ENCODE measurements around the gene GATA1. TPM values are rescaled to one million over a fixed set of nuclear protein-coding genes. Genes with fewer than 3 reads are reported as not detected.
A peak's percentile ranks its signal among the peaks of the same experiment; 100 is the strongest.

The GATA1 gene
- total and polyA plus RNA-seq, 10 of the 15 experiments (the other 5 are each of a cell fraction or from before 2014, with no cell fraction given) = 0.24 to 0.36 TPM; not detected in 8

DNA sequence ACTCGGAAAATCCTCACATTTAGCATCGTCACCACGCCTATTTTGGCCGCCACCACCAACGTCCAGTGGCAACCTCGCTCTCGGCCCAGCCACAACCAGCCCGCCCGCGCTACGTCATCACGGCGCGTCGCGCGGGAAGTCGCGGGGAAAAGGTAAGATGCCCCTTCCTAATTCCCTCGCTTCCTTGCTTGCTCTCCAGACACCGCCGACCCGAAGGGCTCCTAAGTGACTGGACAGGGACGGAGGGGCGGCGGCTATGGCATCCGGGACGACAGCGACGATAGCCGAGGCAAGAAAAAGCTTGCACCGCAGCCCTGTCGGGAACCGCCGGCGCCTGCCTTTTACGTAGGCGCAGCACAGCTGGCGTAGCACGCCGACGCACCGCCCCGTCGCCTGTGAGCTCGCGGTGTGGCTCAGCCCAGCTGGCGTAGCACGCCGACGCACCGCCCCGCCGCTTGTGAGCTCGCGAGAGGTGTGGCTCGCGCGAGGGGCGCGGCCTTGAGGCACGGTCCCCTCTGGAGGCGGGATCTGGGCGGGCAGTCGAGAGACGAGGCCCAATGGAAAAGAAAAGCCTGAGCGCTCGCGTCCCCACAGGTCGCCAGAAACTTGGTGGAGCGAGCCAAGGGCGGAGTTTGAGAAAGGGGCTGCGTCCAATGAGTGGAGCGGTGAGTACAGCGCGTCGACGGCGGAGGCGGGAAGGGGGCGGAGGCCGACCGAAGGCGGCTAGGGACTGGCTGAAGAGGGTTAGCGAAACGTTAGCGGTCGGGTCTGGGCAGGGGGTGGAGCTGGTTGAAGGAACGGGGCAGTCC is 15.1 kb downstream of the GATA1 start, which contains the start of gene HDAC6 (continued):
- TF ChIP-seq, protein P1, sequence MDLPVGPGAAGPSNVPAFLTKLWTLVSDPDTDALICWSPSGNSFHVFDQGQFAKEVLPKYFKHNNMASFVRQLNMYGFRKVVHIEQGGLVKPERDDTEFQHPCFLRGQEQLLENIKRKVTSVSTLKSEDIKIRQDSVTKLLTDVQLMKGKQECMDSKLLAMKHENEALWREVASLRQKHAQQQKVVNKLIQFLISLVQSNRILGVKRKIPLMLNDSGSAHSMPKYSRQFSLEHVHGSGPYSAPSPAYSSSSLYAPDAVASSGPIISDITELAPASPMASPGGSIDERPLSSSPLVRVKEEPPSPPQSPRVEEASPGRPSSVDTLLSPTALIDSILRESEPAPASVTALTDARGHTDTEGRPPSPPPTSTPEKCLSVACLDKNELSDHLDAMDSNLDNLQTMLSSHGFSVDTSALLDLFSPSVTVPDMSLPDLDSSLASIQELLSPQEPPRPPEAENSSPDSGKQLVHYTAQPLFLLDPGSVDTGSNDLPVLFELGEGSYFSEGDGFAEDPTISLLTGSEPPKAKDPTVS (IDR thresholded peaks at IDR 0.05; ENCODE audit: low read depth, low read length) = no peak
- peak; percentile 79 for TF ChIP-seq SP1 (IDR thresholded peaks at IDR 0.05; ENCODE audit: low read depth, low read length)
- TF ChIP-seq BRCA1 (IDR thresholded peaks at IDR 0.05; ENCODE audit: low read depth, low read length) = peak; percentile 77
- TF ChIP-seq HDAC2 (IDR thresholded peaks at IDR 0.05) = no peak
- TF ChIP-seq ZNF207 (IDR thresholded peaks at IDR 0.05; ENCODE audit: borderline replicate concordance) = peak; percentile 75; the same call in 1 of the 2 replicates
- TF ChIP-seq JUND (IDR thresholded peaks at IDR 0.05; ENCODE audit: low read depth, low read length) = no peak
- TF ChIP-seq, protein P2, sequence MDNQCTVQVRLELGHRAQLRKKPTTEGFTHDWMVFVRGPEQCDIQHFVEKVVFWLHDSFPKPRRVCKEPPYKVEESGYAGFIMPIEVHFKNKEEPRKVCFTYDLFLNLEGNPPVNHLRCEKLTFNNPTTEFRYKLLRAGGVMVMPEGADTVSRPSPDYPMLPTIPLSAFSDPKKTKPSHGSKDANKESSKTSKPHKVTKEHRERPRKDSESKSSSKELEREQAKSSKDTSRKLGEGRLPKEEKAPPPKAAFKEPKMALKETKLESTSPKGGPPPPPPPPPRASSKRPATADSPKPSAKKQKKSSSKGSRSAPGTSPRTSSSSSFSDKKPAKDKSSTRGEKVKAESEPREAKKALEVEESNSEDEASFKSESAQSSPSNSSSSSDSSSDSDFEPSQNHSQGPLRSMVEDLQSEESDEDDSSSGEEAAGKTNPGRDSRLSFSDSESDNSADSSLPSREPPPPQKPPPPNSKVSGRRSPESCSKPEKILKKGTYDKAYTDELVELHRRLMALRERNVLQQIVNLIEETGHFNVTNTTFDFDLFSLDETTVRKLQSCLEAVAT (IDR thresholded peaks at IDR 0.05) = peak; percentile 52; the same call in 1 of the 2 replicates
- TF ChIP-seq CREM (IDR thresholded peaks at IDR 0.05; ENCODE audit: low read depth) = peak; percentile 99
- TF ChIP-seq, protein P3, sequence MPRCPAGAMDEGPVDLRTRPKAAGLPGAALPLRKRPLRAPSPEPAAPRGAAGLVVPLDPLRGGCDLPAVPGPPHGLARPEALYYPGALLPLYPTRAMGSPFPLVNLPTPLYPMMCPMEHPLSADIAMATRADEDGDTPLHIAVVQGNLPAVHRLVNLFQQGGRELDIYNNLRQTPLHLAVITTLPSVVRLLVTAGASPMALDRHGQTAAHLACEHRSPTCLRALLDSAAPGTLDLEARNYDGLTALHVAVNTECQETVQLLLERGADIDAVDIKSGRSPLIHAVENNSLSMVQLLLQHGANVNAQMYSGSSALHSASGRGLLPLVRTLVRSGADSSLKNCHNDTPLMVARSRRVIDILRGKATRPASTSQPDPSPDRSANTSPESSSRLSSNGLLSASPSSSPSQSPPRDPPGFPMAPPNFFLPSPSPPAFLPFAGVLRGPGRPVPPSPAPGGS (IDR thresholded peaks at IDR 0.05; ENCODE audit: borderline replicate concordance, insufficient read depth, low read depth, low read length, poor library complexity, severe bottlenecking) = no peak
- 0 out of 2 replicates have a peak, but pooled peaks have one; percentile 26 for TF ChIP-seq NR2F1 (conservative IDR thresholded peaks at IDR 0.05)
- TF ChIP-seq PAX8 (IDR thresholded peaks at IDR 0.05) = no peak
- TF ChIP-seq, protein P4, sequence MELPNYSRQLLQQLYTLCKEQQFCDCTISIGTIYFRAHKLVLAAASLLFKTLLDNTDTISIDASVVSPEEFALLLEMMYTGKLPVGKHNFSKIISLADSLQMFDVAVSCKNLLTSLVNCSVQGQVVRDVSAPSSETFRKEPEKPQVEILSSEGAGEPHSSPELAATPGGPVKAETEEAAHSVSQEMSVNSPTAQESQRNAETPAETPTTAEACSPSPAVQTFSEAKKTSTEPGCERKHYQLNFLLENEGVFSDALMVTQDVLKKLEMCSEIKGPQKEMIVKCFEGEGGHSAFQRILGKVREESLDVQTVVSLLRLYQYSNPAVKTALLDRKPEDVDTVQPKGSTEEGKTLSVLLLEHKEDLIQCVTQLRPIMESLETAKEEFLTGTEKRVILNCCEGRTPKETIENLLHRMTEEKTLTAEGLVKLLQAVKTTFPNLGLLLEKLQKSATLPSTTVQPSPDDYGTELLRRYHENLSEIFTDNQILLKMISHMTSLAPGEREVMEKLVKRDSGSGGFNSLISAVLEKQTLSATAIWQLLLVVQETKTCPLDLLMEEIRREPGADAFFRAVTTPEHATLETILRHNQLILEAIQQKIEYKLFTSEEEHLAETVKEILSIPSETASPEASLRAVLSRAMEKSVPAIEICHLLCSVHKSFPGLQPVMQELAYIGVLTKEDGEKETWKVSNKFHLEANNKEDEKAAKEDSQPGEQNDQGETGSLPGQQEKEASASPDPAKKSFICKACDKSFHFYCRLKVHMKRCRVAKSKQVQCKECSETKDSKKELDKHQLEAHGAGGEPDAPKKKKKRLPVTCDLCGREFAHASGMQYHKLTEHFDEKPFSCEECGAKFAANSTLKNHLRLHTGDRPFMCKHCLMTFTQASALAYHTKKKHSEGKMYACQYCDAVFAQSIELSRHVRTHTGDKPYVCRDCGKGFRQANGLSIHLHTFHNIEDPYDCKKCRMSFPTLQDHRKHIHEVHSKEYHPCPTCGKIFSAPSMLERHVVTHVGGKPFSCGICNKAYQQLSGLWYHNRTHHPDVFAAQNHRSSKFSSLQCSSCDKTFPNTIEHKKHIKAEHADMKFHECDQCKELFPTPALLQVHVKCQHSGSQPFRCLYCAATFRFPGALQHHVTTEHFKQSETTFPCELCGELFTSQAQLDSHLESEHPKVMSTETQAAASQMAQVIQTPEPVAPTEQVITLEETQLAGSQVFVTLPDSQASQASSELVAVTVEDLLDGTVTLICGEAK (IDR thresholded peaks at IDR 0.05; ENCODE audit: borderline replicate concordance) = peak; percentile 24; the same call in 1 of the 2 replicates
- TF ChIP-seq, protein P5, sequence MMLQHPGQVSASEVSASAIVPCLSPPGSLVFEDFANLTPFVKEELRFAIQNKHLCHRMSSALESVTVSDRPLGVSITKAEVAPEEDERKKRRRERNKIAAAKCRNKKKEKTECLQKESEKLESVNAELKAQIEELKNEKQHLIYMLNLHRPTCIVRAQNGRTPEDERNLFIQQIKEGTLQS (IDR thresholded peaks at IDR 0.05; ENCODE audit: borderline replicate concordance, extremely low read depth, low read depth, low read length) = peak; percentile 41; the same call in 1 of the 2 replicates
- TF ChIP-seq SREBF2 (IDR thresholded peaks at IDR 0.05; ENCODE audit: low read length) = no peak
- TF ChIP-seq NRF1 (conservative IDR thresholded peaks at IDR 0.05; ENCODE audit: low read depth, low read length) = no peak
- peak; percentile 99 for TF ChIP-seq RB1 (IDR thresholded peaks at IDR 0.05; ENCODE audit: borderline replicate concordance)
- TF ChIP-seq ZNF622 (IDR thresholded peaks at IDR 0.05) = no peak
- 0 out of 2 replicates have a peak, but pooled peaks have one; percentile 36 for TF ChIP-seq GATAD2B (conservative IDR thresholded peaks at IDR 0.05; ENCODE audit: low read depth)
- TF ChIP-seq NR2C1 (IDR thresholded peaks at IDR 0.05) = 0 out of 2 replicates have a peak, but pooled peaks have one; percentile 10
- TF ChIP-seq CBFB (IDR thresholded peaks at IDR 0.05; ENCODE audit: low read depth) = peak; percentile 22; the same call in 1 of the 2 replicates
- peak; percentile 67; the same call in 1 of the 2 replicates for TF ChIP-seq SIN3A (IDR thresholded peaks at IDR 0.05; ENCODE audit: low read depth, low read length)
- peak; percentile 98 for TF ChIP-seq CREB1 (IDR thresholded peaks at IDR 0.05; ENCODE audit: low read depth)

Data from GM12878 (cell line).